GM19467 (cell line): ENCODE results near the gene MEX3C.
A peak's percentile ranks its signal among the peaks of the same experiment; 100 is the strongest.

Source experiments
- ATAC-seq: cut with Tn5 transposase; IDR thresholded peaks from one replicate; pipeline ENCODE4 v1.9.1; 2021; ENCODE audit warnings: mild to moderate bottlenecking, moderate library complexity; ENCODE audit not compliant: unreplicated experiment

The MEX3C gene

GRCh38 chr18:51192026-51192425 lies 5.5 kb downstream of the MEX3C start:
- ATAC-seq = no peak

GRCh38 chr18:51191128-51191717 lies 6.3 kb downstream of the MEX3C start:
- ATAC-seq = no peak

GRCh38 chr18:51190000-51190399 lies 7.5 kb downstream of the MEX3C start:
- no peak for ATAC-seq

GRCh38 chr18:51188024-51188701 lies 9.3 kb downstream of the MEX3C start:
- peak; percentile 41 for ATAC-seq

- ATAC-seq = no peak
Observed at GRCh38 chr18:51185075-51185474, 12.4 kb downstream of the MEX3C start.

DNA sequence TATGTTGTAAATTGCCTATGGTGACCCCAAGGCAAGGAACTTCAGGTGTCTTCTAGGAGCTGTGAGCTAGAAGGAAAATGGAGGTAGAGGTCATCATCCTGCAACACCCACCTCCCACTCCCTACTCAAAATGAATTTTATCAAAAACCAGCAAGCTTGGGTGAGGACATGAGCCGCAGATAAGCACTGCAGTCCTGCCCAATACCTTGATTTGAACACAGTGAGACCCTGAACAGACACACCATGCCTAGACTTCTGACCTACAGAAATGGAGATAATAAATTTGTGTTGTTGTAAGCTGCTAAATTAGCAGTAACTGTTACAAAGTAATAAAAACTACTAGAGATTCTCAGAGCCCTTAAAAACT lies 13.4 kb downstream of the MEX3C start:
- no peak for ATAC-seq

DNA sequence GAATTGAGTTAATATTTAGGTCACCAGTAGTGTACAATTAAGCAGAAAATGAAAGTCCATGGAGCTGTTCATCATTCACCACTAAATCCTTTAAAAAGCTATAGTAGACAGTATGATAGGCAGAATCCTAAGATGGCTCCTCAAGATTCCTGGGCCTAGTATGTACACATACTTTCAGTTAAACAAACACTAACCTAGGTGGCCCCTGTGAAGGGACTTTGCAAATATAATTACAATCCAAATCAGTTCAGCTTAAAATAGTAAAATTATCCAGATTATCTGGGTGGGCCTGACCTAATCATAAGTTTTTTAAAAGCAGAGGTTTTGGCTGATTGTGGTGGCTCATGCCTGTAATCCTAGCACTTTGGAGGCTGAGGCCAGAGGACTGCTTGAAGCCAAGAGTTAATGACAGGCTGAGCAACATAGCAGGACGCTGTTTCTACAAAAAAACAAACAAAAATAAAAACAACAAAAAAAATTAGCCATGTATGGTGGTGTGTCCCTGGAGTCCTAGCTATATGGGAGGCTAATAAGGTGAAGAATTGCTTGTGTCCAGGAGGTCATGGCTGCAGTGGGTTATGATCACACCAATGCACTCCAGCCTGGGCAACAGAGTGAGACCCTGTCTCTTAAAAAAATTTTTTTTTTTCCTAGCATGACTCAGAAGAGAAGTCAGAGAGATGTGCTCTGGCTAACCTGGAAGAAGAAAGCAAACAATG lies 13.9 kb downstream of the MEX3C start:
- no peak for ATAC-seq

- ATAC-seq = no peak
Observed at GRCh38 chr18:51182824-51183223, 14.7 kb downstream of the MEX3C start.

DNA sequence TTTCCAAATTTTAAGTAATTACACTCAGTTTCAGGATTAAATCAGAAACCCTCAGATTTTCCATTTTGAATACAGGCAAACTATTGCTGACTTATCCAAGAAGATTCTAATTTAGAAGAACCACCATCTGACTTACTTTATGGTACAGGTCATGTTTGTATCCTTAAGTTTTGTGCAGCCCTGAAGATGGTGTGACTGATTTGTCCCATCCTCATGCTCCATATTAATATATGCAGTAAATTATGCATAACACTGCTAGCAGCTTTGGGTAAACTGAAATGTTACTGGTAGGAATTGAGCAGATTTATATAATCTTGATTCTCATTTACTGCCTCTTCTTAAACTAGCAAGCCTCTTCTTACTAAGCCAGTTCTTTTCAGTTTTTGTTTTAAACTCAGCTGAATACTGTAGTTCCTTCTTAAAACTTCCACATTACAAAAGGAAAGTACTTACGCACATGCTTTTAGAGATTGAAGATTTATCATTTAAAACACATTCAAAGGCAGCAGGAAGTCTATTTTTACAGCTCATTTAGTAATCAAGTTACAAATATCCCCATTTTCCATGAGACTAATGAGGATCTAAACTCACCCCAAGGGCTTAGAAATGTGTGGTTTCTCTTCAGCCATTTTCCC lies 25.7 kb downstream of the MEX3C start:
- no peak for ATAC-seq

- ATAC-seq = no peak
Observed at GRCh38 chr18:51171223-51171622, 26.3 kb downstream of the MEX3C start.

DNA sequence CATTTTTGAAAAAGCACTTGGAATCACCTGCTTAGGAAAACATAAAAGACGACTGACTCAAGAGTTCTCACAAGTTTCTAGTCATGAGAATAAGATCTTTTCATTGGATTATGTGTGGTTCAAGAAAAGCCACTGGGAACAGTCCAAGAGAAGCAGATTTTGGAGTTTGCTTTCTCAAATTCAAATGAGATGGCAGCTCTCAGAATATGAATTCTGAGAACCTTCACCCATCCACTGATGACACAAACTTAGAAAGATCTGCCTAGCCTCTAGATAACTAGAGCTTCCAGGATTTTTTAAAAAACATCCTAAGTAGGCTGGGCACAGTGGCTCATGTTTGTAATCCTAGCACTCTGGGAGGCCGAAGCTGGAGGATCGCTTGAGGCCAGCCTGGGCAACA lies 26.8 kb downstream of the MEX3C start:
- no peak for ATAC-seq

DNA sequence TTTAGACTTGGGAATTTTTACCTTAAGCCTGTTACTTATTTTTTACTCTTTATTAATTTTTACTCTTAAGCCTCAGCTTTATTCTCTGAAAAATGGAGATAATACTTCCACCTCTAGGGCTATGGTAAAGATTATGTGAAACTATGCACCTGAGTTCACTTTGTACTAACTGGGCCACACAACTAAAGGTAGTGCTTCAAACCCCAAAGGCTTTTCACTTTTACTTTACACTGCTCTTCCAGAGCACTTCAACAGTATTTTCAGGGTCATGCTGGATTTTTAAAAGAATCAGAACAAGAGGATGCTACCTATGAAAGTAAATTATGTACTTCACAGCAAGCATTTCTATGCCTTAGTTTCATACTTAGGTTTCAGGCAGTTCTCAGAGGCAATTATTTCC lies 27.8 kb downstream of the MEX3C start:
- no peak for ATAC-seq

GRCh38 chr18:51168960-51169662 lies 28.4 kb downstream of the MEX3C start:
- peak; percentile 46 for ATAC-seq

- no peak for ATAC-seq
Observed at GRCh38 chr18:51168026-51168742, 29.3 kb downstream of the MEX3C start.

- ATAC-seq = no peak
Observed at GRCh38 chr18:51165296-51165695, 32.2 kb downstream of the MEX3C start.

- no peak for ATAC-seq
Observed at GRCh38 chr18:51164761-51165281, 32.7 kb downstream of the MEX3C start.

- no peak for ATAC-seq
Observed at GRCh38 chr18:51164342-51164741, 33.1 kb downstream of the MEX3C start.

DNA sequence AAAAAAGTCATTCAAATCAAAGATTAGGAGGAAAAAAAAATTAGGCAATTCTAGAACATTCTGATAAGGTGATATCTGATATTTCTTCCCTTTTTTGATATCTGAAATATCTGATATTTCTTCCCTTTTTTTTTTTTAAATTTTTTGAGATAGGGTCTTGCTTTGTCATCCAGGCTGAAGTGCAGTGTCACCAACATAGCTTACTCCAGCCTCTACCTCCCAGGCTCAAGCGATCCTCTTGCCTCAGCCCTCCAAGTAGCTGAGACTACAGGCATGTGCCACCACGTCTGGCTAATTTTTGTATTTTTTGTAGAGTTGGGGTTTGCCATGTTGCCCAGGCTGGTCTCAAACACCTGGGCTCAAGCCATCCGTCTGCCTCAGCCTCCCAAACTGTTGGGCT lies 33.9 kb downstream of the MEX3C start:
- no peak for ATAC-seq

DNA sequence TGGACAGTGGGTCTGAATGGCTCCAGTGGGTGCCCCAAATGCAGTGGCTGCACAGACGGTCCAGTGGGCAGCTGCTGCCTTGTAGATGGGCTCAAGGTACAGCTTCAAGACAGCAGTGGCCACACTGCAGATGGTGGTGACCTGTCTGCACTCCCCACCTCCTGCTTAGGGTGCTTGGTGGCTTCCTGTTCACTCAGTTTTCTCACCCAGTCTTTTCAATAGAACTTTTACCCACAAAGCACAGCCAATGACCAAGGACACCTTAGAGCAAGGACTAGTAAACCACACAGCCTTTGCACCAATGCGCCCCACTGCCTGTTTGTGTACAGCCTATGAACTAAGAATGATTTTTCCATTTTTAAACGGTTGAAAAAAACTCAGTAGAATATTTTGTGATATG lies 34.9 kb downstream of the MEX3C start:
- ATAC-seq = no peak

DNA sequence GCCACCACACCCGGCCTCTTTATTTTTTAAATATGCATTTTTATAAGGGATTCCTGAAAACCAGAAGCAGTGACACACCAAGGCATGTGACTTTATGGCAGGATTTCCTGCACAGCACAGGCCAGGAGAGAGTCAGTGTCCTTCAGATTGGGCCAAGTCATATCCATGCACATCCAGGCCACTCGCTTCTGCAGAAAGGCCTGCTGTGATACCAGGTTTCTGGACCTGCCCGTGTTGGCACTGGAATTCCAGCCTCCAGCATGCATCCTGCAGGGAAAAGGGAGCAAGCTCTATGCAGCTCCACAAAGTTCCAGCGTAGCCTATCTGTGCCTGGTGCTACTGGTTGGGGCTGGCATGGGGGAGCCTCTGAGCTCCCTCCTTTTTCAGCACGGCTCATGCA lies 36.8 kb downstream of the MEX3C start:
- ATAC-seq = no peak
